Fibroblast of villous mesenchyme (primary cell): ENCODE data around the gene LRRC63. TPM values are rescaled to one million over a fixed set of nuclear protein-coding genes. Genes with fewer than 3 reads are reported as not detected.

Experiments
- DNase-seq: peaks from one replicate; pipeline ENCODE4 v3.0.0-alpha.2; 2010; ENCODE audit warnings: low read depth
- H3K4me3 ChIP-seq: 2 replicates; pipeline ENCODE4 v1.5.1; 2011; ENCODE audit warnings: low read depth, mild to moderate bottlenecking, low read length
- CTCF ChIP-seq: IDR thresholded peaks from 2 replicates; pipeline ENCODE4 v1.5.1; 2012; ENCODE audit warnings: low read depth, mild to moderate bottlenecking, low read length; ENCODE audit not compliant: insufficient read depth
- total RNA-seq: library from RNA; depleted of rRNA; stranded (reverse); fragments of >200 nt; gene quantifications from 2 replicates; pipeline ENCODE4 v1.2.3, GENCODE V29; 2012

LRRC63 gene
- total RNA-seq, 1 donor = not detected

GRCh38 chr13:46179969-46180763 is 31.6 kb upstream of the LRRC63 start:
- TF ChIP-seq CTCF = no peak
- DNase-seq = no peak
- no peak overlapping the region for H3K4me3 ChIP-seq

- H3K4me3 ChIP-seq = no peak overlapping the region
- no peak for TF ChIP-seq CTCF
- DNase-seq = no peak
Measured at GRCh38 chr13:46181377-46181839, 30.3 kb upstream of the LRRC63 start.

- TF ChIP-seq CTCF = no peak
- no peak within 1 kb of the TSS for H3K4me3 ChIP-seq
- no peak for DNase-seq
Measured at GRCh38 chr13:46181840-46182490, 29.8 kb upstream of the LRRC63 start, which contains the start of gene LCP1. LCP1 (minus strand) TSS chr13:46182177; CDS start chr13:46159662, 22,515 bp downstream.

GRCh38 chr13:46182491-46182877 is 29.2 kb upstream of the LRRC63 start:
- no peak for DNase-seq
- no peak overlapping the region for H3K4me3 ChIP-seq
- no peak for TF ChIP-seq CTCF

GRCh38 chr13:46183018-46183946 is 28.4 kb upstream of the LRRC63 start:
- no peak for TF ChIP-seq CTCF
- H3K4me3 ChIP-seq = no peak overlapping the region
- DNase-seq = no peak

GRCh38 chr13:46184277-46184699 is 27.4 kb upstream of the LRRC63 start:
- no peak overlapping the region for H3K4me3 ChIP-seq
- peak; percentile 61 for TF ChIP-seq CTCF
- peak; percentile 23 for DNase-seq
